Activated CD4-positive, alpha-beta T cell treated with anti-CD3 and anti-CD28 coated beads, Interleukin-2, amount 50 U/mL, for 24 hours (primary cell): ENCODE data around the gene EEF1AKMT3.

Source experiments
- DNase-seq, 2 donors: peaks; one replicate each; pipeline ENCODE4 v3.0.0-alpha.2; 2020; ENCODE audit warnings: low read depth in 1 of 2, low spot score in 1 of 2

The EEF1AKMT3 gene

GRCh38 chr12:57782243-57782607 lies 9.8 kb downstream of the EEF1AKMT3 start:
- DNase-seq, result no peak

GRCh38 chr12:57782608-57783465 lies 10.4 kb downstream of the EEF1AKMT3 start, which contains the start of gene TSFM:
TSFM (plus strand) TSS chr12:57782787; CDS start chr12:57782802, 15 bp downstream.
- DNase-seq, result peak; percentile 94 to 97

GRCh38 chr12:57783466-57783801 lies 11.0 kb downstream of the EEF1AKMT3 start:
- no peak for DNase-seq

- no peak for DNase-seq
Observed at GRCh38 chr12:57783861-57784260, 11.4 kb downstream of the EEF1AKMT3 start.

GRCh38 chr12:57793920-57794319 lies 21.5 kb downstream of the EEF1AKMT3 start:
- DNase-seq, result no peak

- DNase-seq, result no peak
Observed at GRCh38 chr12:57795354-57795753, 22.9 kb downstream of the EEF1AKMT3 start.

GRCh38 chr12:57796996-57797395 lies 24.6 kb downstream of the EEF1AKMT3 start:
- no peak for DNase-seq

- DNase-seq, result no peak
Observed at GRCh38 chr12:57797933-57798332, 25.5 kb downstream of the EEF1AKMT3 start.

- no peak for DNase-seq
Observed at GRCh38 chr12:57800965-57801364, 28.6 kb downstream of the EEF1AKMT3 start.

GRCh38 chr12:57802607-57803006 lies 30.2 kb downstream of the EEF1AKMT3 start:
- no peak for DNase-seq

GRCh38 chr12:57803319-57803893 lies 31.0 kb downstream of the EEF1AKMT3 start:
- no peak for DNase-seq

GRCh38 chr12:57806677-57807076 lies 34.3 kb downstream of the EEF1AKMT3 start:
- DNase-seq, result no peak

GRCh38 chr12:57807285-57807684 lies 34.9 kb downstream of the EEF1AKMT3 start:
- DNase-seq, result no peak

- DNase-seq, result no peak
Observed at GRCh38 chr12:57808351-57808750, 35.9 kb downstream of the EEF1AKMT3 start.

- no peak for DNase-seq
Observed at GRCh38 chr12:57809425-57809824, 37.0 kb downstream of the EEF1AKMT3 start.

GRCh38 chr12:57810450-57810849 lies 38.0 kb downstream of the EEF1AKMT3 start:
- DNase-seq, result no peak

- DNase-seq, result no peak
Observed at GRCh38 chr12:57811028-57811755, 38.8 kb downstream of the EEF1AKMT3 start.

- no peak for DNase-seq
Observed at GRCh38 chr12:57813111-57813970, 40.9 kb downstream of the EEF1AKMT3 start.

GRCh38 chr12:57813971-57814772 lies 41.8 kb downstream of the EEF1AKMT3 start:
- DNase-seq, result no peak
